H9 (cell line): ENCODE results near the gene NIM1K. TPM values are rescaled to one million over a fixed set of nuclear protein-coding genes. Genes with fewer than 3 reads are reported as not detected.

ENCODE experiments used
- DNase-seq: peaks from one replicate; pipeline ENCODE4 v3.0.0-alpha.2; 2017
- H2AFZ ChIP-seq: one replicate; pipeline ENCODE4 v1.6.1; 2013; ENCODE audit warnings: mild to moderate bottlenecking, low read length, control low read depth, moderate library complexity
- H2AK5ac ChIP-seq: 2 replicates; pipeline ENCODE4 v1.6.1; 2013; ENCODE audit warnings: low read length, control low read depth, mixed read lengths; ENCODE audit not compliant: insufficient read length
- H2BK120ac ChIP-seq: one replicate; pipeline ENCODE4 v1.6.1; 2013; ENCODE audit warnings: low read depth, mild to moderate bottlenecking, low read length, control low read depth, inconsistent platforms; ENCODE audit not compliant: poor library complexity, severe bottlenecking
- H2BK12ac ChIP-seq: 2 replicates; pipeline ENCODE4 v1.6.1; 2013; ENCODE audit warnings: low read length, control low read depth, mixed read lengths, low read depth; ENCODE audit not compliant: insufficient read length
- H2BK15ac ChIP-seq: 2 replicates; pipeline ENCODE4 v1.6.1; 2013; ENCODE audit warnings: low read depth, low read length, control low read depth
- H2BK20ac ChIP-seq: one replicate; pipeline ENCODE4 v1.6.1; 2013; ENCODE audit warnings: low read depth, mild to moderate bottlenecking, low read length, control low read depth, inconsistent platforms; ENCODE audit not compliant: poor library complexity, severe bottlenecking
- H2BK5ac ChIP-seq: 2 replicates; pipeline ENCODE4 v1.6.1; 2013; ENCODE audit warnings: low read length, control low read depth, mixed read lengths; ENCODE audit not compliant: insufficient read length
- H3K14ac ChIP-seq: 2 replicates; pipeline ENCODE4 v1.6.1; 2013; ENCODE audit warnings: low read length, control low read depth; ENCODE audit not compliant: insufficient read depth
- H3K18ac ChIP-seq: 2 replicates; pipeline ENCODE4 v1.6.1; 2013; ENCODE audit warnings: low read depth, mild to moderate bottlenecking, mixed read lengths, low read length, control low read depth; ENCODE audit not compliant: insufficient read length
- H3K23ac ChIP-seq: 2 replicates; pipeline ENCODE4 v1.6.1; 2013; ENCODE audit warnings: low read length, control low read depth, mixed read lengths, low read depth; ENCODE audit not compliant: insufficient read length
- H3K23me2 ChIP-seq: 2 replicates; pipeline ENCODE4 v1.6.1; 2013; ENCODE audit warnings: low read depth, mild to moderate bottlenecking, mixed read lengths, low read length, control low read depth; ENCODE audit not compliant: insufficient read length, poor library complexity, severe bottlenecking
- H3K27ac ChIP-seq: 2 replicates; pipeline ENCODE4 v1.5.1; 2013; ENCODE audit warnings: low read length, control low read depth, mixed read lengths, low read depth; ENCODE audit not compliant: insufficient read length
- H3K27me3 ChIP-seq: 2 replicates; pipeline ENCODE4 v1.6.1; 2013; ENCODE audit warnings: low read length, control low read depth, inconsistent platforms; ENCODE audit not compliant: insufficient read depth
- H3K4ac ChIP-seq: 2 replicates; pipeline ENCODE4 v1.6.1; 2013; ENCODE audit warnings: low read depth, mild to moderate bottlenecking, control low read depth, inconsistent platforms, low read length, moderate library complexity
- H3K4me1 ChIP-seq: 2 replicates; pipeline ENCODE4 v1.6.1; 2013; ENCODE audit warnings: low read length, control low read depth, inconsistent platforms; ENCODE audit not compliant: insufficient read depth
- H3K4me2 ChIP-seq: 2 replicates; pipeline ENCODE4 v1.6.1; 2013; ENCODE audit warnings: low read length, control low read depth, mixed read lengths; ENCODE audit not compliant: insufficient read length, insufficient read depth
- H3K56ac ChIP-seq: 2 replicates; pipeline ENCODE4 v1.6.1; 2013; ENCODE audit warnings: low read depth, mild to moderate bottlenecking, mixed read lengths, low read length, control low read depth; ENCODE audit not compliant: insufficient read length
- H3K79me1 ChIP-seq: 2 replicates; pipeline ENCODE4 v1.6.1; 2013; ENCODE audit warnings: low read depth, mild to moderate bottlenecking, moderate library complexity, low read length, control low read depth, inconsistent platforms; ENCODE audit not compliant: insufficient read depth, poor library complexity, severe bottlenecking
- H3K79me2 ChIP-seq: 2 replicates; pipeline ENCODE4 v1.6.1; 2013; ENCODE audit warnings: low read length, control low read depth, inconsistent platforms; ENCODE audit not compliant: insufficient read depth
- H3K9ac ChIP-seq: 2 replicates; pipeline ENCODE4 v1.6.1; 2013; ENCODE audit warnings: low read length, control low read depth, mixed read lengths; ENCODE audit not compliant: insufficient read length; ENCODE audit errors: extremely low read depth
- H3K9me3 ChIP-seq: one replicate; pipeline ENCODE4 v1.6.1; 2013; ENCODE audit warnings: low read depth, low read length, inconsistent platforms; ENCODE audit not compliant: control insufficient read depth
- H3T11ph ChIP-seq: one replicate; pipeline ENCODE4 v1.6.1; 2013; ENCODE audit warnings: mild to moderate bottlenecking, low read length, control low read depth, inconsistent platforms
- H4K20me1 ChIP-seq: one replicate; pipeline ENCODE4 v1.6.1; 2013; ENCODE audit not compliant: control insufficient read depth, insufficient read length, insufficient read depth
- H4K5ac ChIP-seq: 2 replicates; pipeline ENCODE4 v1.6.1; 2013; ENCODE audit warnings: low read depth, mild to moderate bottlenecking, mixed read lengths, low read length, control low read depth; ENCODE audit not compliant: insufficient read length
- H4K8ac ChIP-seq: replicated peaks from 2 replicates; pipeline ENCODE4 v1.6.1; 2013; ENCODE audit warnings: low read length, control low read depth, mixed read lengths, low read depth; ENCODE audit not compliant: insufficient read length
- H4K91ac ChIP-seq: 2 replicates; pipeline ENCODE4 v1.6.1; 2013; ENCODE audit warnings: low read depth, mild to moderate bottlenecking, moderate library complexity, mixed read lengths, low read length, control low read depth; ENCODE audit not compliant: insufficient read length
- H3K27ac Mint-ChIP-seq, 3 experiments: 2 replicates in 2 of 3; 3 replicates in 1 of 3; pipeline ENCODE4 v1.8.0; 2020 to 2021; ENCODE audit warnings: mixed read lengths in 3 of 3, mild to moderate bottlenecking in 1 of 3, moderate library complexity in 1 of 3
- H3K27me3 Mint-ChIP-seq: 2 replicates; pipeline ENCODE4 v1.8.0; 2021; ENCODE audit warnings: low read depth, mild to moderate bottlenecking, moderate library complexity, mixed read lengths
- H3K36me3 Mint-ChIP-seq, 3 experiments: 2 replicates in 2 of 3; 3 replicates in 1 of 3; pipeline ENCODE4 v1.8.0; 2020 to 2021; ENCODE audit warnings: low read depth in 3 of 3, mixed read lengths in 3 of 3; ENCODE audit not compliant: insufficient read depth in 1 of 3
- H3K4me1 Mint-ChIP-seq, 2 experiments: 2 replicates each; pipeline ENCODE4 v1.8.0; 2020; ENCODE audit warnings: mixed read lengths in 2 of 2
- H3K4me3 Mint-ChIP-seq, 2 experiments: 2 replicates in 1 of 2; 3 replicates in 1 of 2; pipeline ENCODE4 v1.8.0; 2020 to 2021; ENCODE audit warnings: mild to moderate bottlenecking in 2 of 2, mixed read lengths in 2 of 2, moderate library complexity in 1 of 2
- H3K9me3 Mint-ChIP-seq, 2 experiments: 2 replicates in 1 of 2; 3 replicates in 1 of 2; pipeline ENCODE4 v1.8.0; 2020; ENCODE audit warnings: mild to moderate bottlenecking in 2 of 2, mixed read lengths in 2 of 2, moderate library complexity in 1 of 2
- CTCF ChIP-seq: fragments of 200-600 bp; sonication (generic); conservative IDR thresholded peaks from 3 replicates; pipeline ENCODE4 v1.8.0; 2021; ENCODE audit warnings: antibody characterized with exemption, mild to moderate bottlenecking
- WGBS: extraction: QIAGEN DNeasy Blood & Tissue Kit; methylation state at CpG from one replicate; pipeline ENCODE4 v1.1.7; 2013; ENCODE audit warnings: missing lambda C conversion rate, low lambda C conversion rate, mixed read lengths; ENCODE audit not compliant: insufficient read length; ENCODE audit errors: extremely low coverage; 5-methylcytosine and 5-hydroxymethylcytosine counted together
- total RNA-seq: library from RNA; stranded (reverse); gene quantifications from 2 replicates; pipeline ENCODE4 v1.2.1, GENCODE V29; 2021

Gene NIM1K
- total RNA-seq, 1 experiment from 2014 or later: 0.07 TPM

- H2BK5ac ChIP-seq: no peak overlapping the region
- no peaks in the 10 kb centered on the region for H3K27me3 ChIP-seq
- H3K14ac ChIP-seq: no peak overlapping the region
- H3K27ac Mint-ChIP-seq: no peak overlapping the region
- H4K20me1 ChIP-seq: peaks cover 2% of the 10 kb centered on the region
- no peak for TF ChIP-seq CTCF
- H3K9me3 Mint-ChIP-seq: no peaks in the 10 kb centered on the region
- H2AFZ ChIP-seq: no peak overlapping the region
- H3K4me2 ChIP-seq: no peak overlapping the region
- DNase-seq: no peak
- no peak overlapping the region for H2BK20ac ChIP-seq
- no peak overlapping the region for H3T11ph ChIP-seq
- H3K18ac ChIP-seq: no peak overlapping the region
- H3K4me3 Mint-ChIP-seq: no peak overlapping the region
- H4K91ac ChIP-seq: no peak overlapping the region
- H3K4ac ChIP-seq: no peak overlapping the region
- H3K4me1 ChIP-seq: peaks cover 5% of the 10 kb centered on the region; the same call in 1 of the 2 replicates
- no peak overlapping the region for H4K5ac ChIP-seq
- H3K9me3 ChIP-seq: no peaks in the 10 kb centered on the region
- H4K8ac ChIP-seq: no peak overlapping the region
- no peak overlapping the region for H2BK120ac ChIP-seq
- peaks cover 17 to 25% (median 21%) of the 10 kb centered on the region in 3 experiments for H3K36me3 Mint-ChIP-seq
- H3K9ac ChIP-seq: no peak overlapping the region
- no CpG with 5 or more reads among the region's 1 CpG for WGBS
- H3K4me1 Mint-ChIP-seq: peaks cover 46 to 50% of the 10 kb centered on the region in 2 experiments
- H2BK12ac ChIP-seq: no peak overlapping the region
- H3K79me2 ChIP-seq: peaks cover 72% of the 10 kb centered on the region
- H3K56ac ChIP-seq: no peak overlapping the region
- H2BK15ac ChIP-seq: no peak overlapping the region
- H3K23me2 ChIP-seq: no peaks in the 10 kb centered on the region
- no peak overlapping the region for H3K23ac ChIP-seq
- H2AK5ac ChIP-seq: no peak overlapping the region
- peaks cover 3% of the 10 kb centered on the region for H3K79me1 ChIP-seq
- no peaks in the 10 kb centered on the region for H3K27me3 Mint-ChIP-seq
- H3K27ac ChIP-seq: no peak overlapping the region
Observed at GRCh38 chr5:43304525-43304924, 112.5 kb downstream of the NIM1K start.
